Measurements from ENCODE around the gene YPEL5. TPM values are rescaled to one million over a fixed set of nuclear protein-coding genes. Genes with fewer than 3 reads are reported as not detected.
"Not testable (repeated sequence)": the region's sequence is repeated elsewhere in the genome, so short reads cannot be mapped to it uniquely, and the experiment has no call there.

The YPEL5 gene
- 10 to 100 TPM; 34.1 to 65.0 (median 40.7) TPM for total RNA-seq

- H3K4me1 ChIP-seq = peaks cover 0 to 47% (median 24%) of the 10 kb centered on the region in 3 donors
- 0 to 1% methylated on average over 11 to 23 of the region's 63 CpGs for WGBS, 2 donors
- intact Hi-C loops (cut with DNase I) = no loop called here
- H3K27me3 ChIP-seq = no peaks in the 10 kb centered on the region
- TF ChIP-seq POLR2A (IDR thresholded peaks at IDR 0.05) (peak in 3 of 4 donors; percentile 88 to 99 (median 91)), CTCF (IDR thresholded peaks at IDR 0.05) (peak in 2 of 6 experiments; percentile 4 to 13)
- peak; percentile 98 for DNase-seq
- H3K36me3 ChIP-seq = peaks cover 0 to 28% (median 0%) of the 10 kb centered on the region in 3 donors
- peak within 1 kb of the TSS; percentile 100 for H3K27ac ChIP-seq
- H3K9me3 ChIP-seq = no peaks in the 10 kb centered on the region
- peak within 1 kb of the TSS; percentile 89 to 98 (median 96) for H3K4me3 ChIP-seq
Measured at GRCh38 chr2:30146337-30147195, at the start of gene YPEL5. TSS of gene YPEL5 (plus strand) at chr2:30147007. CDS start at chr2:30156652, 9,645 bp downstream.

GRCh38 chr2:30098266-30099005 lies 48.4 kb upstream of the YPEL5 start:
- no peaks in the 10 kb centered on the region for H3K9me3 ChIP-seq
- H3K27me3 ChIP-seq = peaks cover 0 to 37% (median 0%) of the 10 kb centered on the region in 4 donors
- H3K4me1 ChIP-seq = no peaks in the 10 kb centered on the region
- no peaks in the 10 kb centered on the region for H3K36me3 ChIP-seq
- no peak for TF ChIP-seq POLR2A (IDR thresholded peaks at IDR 0.05)
- no peak for TF ChIP-seq CTCF (IDR thresholded peaks at IDR 0.05)
- 69 to 74% methylated on average over 9 to 10 of the region's 10 CpGs for WGBS, 2 donors
- intact Hi-C loops (cut with DNase I) = no loop called here
- no peak for DNase-seq
- H3K27ac ChIP-seq = no peak overlapping the region
- H3K4me3 ChIP-seq = no peak overlapping the region

GRCh38 chr2:30099366-30099765 lies 47.4 kb upstream of the YPEL5 start:
- H3K27me3 ChIP-seq = peaks cover 0 to 31% (median 0%) of the 10 kb centered on the region in 4 donors
- 71 to 72% methylated on average over 1 of the region's 1 CpG for WGBS, 2 donors
- not testable (repeated sequence) for H3K36me3 ChIP-seq

GRCh38 chr2:30100691-30101090 lies 46.1 kb upstream of the YPEL5 start:
- H3K9me3 ChIP-seq; H3K27ac ChIP-seq; intact Hi-C loops (cut with DNase I); H3K4me3 ChIP-seq; H3K4me1 ChIP-seq; DNase-seq; H3K36me3 ChIP-seq: not testable (repeated sequence)
- peaks cover 0 to 31% (median 0%) of the 10 kb centered on the region in 4 donors for H3K27me3 ChIP-seq
- WGBS, 2 donors = 77 to 89% methylated on average over 3 of the region's 3 CpGs

More at GRCh38 chr2:30099366-30099765, 47.4 kb upstream of the YPEL5 start:
- DNase-seq; H3K4me3 ChIP-seq; H3K4me1 ChIP-seq; H3K9me3 ChIP-seq; intact Hi-C loops (cut with DNase I); H3K27ac ChIP-seq: not testable (repeated sequence)

- DNase-seq = no peak
- WGBS, 2 donors = 71 to 84% methylated on average over 2 of the region's 2 CpGs
- intact Hi-C loops (cut with DNase I) = no loop called here
- Histone ChIP-seq H3K4me3 (no peak overlapping the region), H3K27ac (no peak overlapping the region), H3K9me3 (no peaks in the 10 kb centered on the region), H3K36me3 (no peaks in the 10 kb centered on the region), H3K4me1 (no peaks in the 10 kb centered on the region), H3K27me3 (peaks cover 0 to 3% (median 0%) of the 10 kb centered on the region in 4 donors)
- TF ChIP-seq POLR2A (IDR thresholded peaks at IDR 0.05) (no peak), CTCF (IDR thresholded peaks at IDR 0.05) (no peak)
Measured at GRCh38 chr2:30104307-30104706, 42.5 kb upstream of the YPEL5 start.

- 60 to 89% methylated on average over 1 to 2 of the region's 2 CpGs for WGBS, 2 donors
- H3K4me3 ChIP-seq = no peak overlapping the region
- H3K27me3 ChIP-seq = peaks cover 0 to 3% (median 0%) of the 10 kb centered on the region in 4 donors
- H3K4me1 ChIP-seq = no peaks in the 10 kb centered on the region
- intact Hi-C loops (cut with DNase I) = no loop called here
- no peaks in the 10 kb centered on the region for H3K36me3 ChIP-seq
- no peaks in the 10 kb centered on the region for H3K9me3 ChIP-seq
- no peak for DNase-seq
- TF ChIP-seq POLR2A (IDR thresholded peaks at IDR 0.05) = no peak
- no peak for TF ChIP-seq CTCF (IDR thresholded peaks at IDR 0.05)
- H3K27ac ChIP-seq = no peak overlapping the region
Measured at GRCh38 chr2:30105556-30105955, 41.3 kb upstream of the YPEL5 start.
